GM12864 (cell line): Measurements from ENCODE around the gene WDR45B.

ENCODE experiments used
- DNase-seq: peaks from one replicate; pipeline ENCODE4 v3.0.0-alpha.2; 2011; ENCODE audit warnings: low read depth
- H3K4me3 ChIP-seq: 2 replicates; pipeline ENCODE4 v1.5.1; 2011; ENCODE audit warnings: mild to moderate bottlenecking, low read depth, low read length, control low read depth
- TF ChIP-seq, protein P1 (sequence below): IDR thresholded peaks from 2 replicates; pipeline ENCODE4 v1.5.1; 2011; ENCODE audit warnings: low read depth, mild to moderate bottlenecking, moderate library complexity, low read length, control low read depth, inconsistent platforms; ENCODE audit errors: missing control alignments

WDR45B gene

DNA sequence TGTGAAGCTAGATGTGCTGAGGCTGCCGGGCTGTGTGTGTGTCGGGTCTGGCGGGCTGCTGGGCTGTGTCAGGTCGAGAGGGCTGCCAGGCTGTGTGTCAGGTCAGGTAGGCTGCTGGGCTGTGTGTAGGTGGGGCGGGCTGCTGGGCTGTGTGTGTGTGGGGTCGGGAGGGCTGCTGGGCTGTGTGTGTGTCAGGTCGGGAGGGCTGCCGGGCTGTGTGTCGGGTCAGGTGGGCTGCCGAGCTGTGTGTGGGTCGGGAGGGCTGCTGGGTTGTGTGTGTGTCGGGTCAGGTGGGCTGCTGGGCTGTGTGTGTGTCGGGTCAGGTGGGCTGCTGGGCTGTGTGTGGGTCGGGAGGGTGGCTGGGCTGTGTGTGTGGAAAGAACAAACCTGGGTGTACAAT, 8.6 kb downstream of the WDR45B start:
- DNase-seq, result no peak
- H3K4me3 ChIP-seq, result no peak overlapping the region
- TF ChIP-seq, protein P1, sequence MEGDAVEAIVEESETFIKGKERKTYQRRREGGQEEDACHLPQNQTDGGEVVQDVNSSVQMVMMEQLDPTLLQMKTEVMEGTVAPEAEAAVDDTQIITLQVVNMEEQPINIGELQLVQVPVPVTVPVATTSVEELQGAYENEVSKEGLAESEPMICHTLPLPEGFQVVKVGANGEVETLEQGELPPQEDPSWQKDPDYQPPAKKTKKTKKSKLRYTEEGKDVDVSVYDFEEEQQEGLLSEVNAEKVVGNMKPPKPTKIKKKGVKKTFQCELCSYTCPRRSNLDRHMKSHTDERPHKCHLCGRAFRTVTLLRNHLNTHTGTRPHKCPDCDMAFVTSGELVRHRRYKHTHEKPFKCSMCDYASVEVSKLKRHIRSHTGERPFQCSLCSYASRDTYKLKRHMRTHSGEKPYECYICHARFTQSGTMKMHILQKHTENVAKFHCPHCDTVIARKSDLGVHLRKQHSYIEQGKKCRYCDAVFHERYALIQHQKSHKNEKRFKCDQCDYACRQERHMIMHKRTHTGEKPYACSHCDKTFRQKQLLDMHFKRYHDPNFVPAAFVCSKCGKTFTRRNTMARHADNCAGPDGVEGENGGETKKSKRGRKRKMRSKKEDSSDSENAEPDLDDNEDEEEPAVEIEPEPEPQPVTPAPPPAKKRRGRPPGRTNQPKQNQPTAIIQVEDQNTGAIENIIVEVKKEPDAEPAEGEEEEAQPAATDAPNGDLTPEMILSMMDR, result no peak

DNA sequence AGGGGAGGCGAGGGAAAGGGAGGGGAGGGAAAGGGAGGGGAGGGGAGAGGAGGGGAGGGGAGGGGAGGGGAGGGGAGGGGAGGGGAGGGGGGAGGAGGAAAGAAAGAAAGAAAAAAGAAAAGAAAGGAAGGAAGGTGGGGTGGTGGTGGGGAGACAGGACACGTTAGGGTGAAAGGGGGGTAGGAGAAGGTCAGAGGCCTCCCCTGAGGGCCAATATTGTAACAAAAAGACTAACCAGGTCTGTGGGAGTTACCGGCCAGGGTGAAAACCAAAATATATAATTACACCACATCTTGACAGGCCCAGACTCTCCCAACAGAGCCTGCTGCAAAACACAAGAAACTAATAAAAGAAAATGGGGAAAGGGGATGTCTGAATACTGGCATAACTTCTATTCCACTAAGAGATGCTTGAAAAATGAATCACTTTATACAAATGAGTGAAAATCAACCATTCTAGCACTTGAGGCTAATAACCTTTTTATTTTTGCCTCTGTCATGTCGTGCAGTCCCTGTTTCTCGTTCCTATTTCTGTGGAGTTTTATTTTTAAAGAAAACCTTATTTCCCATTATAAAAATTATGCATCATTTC, 10.0 kb downstream of the WDR45B start:
- TF ChIP-seq, protein P1, result no peak
- DNase-seq, result no peak

DNA sequence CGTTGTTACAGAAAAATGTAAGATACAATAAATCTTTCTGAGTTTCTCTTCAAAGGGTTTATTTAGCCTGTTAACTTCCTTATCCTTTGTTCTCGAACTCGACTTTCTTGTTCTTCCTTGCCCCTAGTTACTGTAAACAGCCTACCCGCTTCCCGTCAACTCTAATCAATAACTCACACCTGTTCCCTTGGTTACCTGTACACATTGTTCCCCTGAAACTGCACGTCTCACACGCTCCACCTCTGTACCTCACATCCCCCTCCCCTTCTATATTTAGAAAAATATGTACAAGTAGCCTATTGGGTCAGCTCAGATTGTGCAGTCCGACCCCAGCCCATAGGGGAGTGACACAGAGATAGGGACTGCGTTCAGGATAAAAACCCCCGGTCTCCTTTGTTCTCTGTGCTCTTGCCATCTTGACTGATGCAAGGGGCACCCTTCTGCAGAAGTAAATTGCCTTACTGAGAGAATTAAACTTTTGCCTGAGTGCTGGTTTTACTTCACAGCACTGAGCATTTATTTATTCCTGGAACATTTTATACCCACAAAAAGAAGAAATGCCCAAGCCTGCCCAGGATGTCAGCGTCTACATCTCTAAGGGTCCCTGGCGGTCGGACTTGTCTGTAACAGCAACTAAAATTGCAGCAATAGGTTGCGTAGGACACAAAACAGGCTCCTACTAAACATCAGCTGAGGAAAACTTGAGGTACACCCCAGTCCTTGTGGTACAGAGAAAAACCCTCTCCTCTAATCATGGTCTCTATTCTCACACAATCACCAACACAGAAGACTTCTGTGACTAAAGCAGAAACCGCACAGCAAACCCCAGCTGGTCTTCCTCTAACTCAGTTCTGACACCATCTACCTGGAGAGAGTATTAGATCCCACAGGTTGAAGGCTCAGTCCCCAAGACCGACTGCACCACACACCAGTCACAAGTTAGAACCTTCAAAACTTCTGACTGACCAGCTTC, 11.3 kb downstream of the WDR45B start:
- TF ChIP-seq, protein P1, result no peak
- DNase-seq, result no peak
- H3K4me3 ChIP-seq, result no peak overlapping the region

More for the DNA sequence above, 10.0 kb downstream of the WDR45B start:
- H3K4me3 ChIP-seq, result no peak overlapping the region

DNA sequence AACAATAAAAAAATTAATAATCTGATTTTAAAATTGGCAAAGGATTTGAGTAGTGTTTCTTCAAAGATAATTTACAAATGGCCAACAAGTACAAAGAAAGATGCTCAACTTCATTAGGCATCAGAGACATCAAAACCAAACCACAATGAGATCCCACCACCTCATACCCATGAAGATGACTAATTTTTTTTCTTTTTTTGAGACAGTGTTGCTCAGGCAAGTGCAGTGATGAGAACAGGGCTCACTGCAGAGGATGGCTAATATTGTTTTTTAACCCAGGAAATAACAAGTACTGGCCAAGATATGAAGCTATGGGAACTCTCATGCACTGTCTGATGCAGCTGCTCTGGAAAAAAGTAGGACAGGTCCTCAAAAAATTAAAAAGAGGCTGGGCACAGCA, 14.9 kb downstream of the WDR45B start:
- no peak for DNase-seq
- no peak overlapping the region for H3K4me3 ChIP-seq
- TF ChIP-seq, protein P1, result no peak

DNA sequence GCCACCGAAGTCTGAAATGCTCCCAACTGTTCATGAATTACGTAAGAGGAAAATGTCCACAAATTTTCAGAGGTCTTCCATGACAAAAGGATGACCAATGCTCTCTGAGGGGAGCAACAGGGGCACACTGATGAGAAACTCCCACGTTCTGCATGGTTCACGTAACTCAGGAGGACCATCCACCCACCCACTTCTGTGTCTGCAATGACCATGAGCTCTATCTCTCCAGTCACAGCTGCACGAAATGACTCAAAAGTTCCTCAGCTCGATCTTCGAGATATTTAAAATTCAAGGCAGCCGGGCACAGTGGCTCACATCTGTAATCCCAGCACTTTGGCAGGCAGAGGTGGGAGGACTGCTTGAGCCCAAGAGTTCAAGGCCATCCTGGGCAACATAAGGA, 15.8 kb downstream of the WDR45B start:
- DNase-seq, result peak; percentile 54
- TF ChIP-seq, protein P1, result no peak

DNA sequence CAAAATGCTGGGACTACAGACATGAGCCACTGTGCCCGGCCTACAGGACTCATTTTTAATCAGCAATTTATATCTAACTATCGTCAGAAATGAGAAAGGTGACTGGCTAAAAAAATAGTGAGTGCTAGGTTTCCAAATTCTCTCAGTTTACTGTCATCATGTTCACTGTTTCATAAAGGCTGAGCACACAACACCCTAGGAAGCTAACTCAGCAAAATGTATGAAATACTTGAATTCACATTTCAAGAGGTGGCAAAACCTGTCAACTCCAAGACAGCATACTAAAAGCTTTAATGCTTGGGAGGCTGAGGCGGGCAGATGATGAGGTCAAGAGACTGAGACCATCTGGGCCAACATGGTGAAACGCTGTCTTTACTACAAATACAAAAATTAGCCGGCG, 16.7 kb downstream of the WDR45B start:
- H3K4me3 ChIP-seq, result no peak overlapping the region
- TF ChIP-seq, protein P1, result no peak
- DNase-seq, result no peak

More for the DNA sequence above, 15.8 kb downstream of the WDR45B start:
- no peak overlapping the region for H3K4me3 ChIP-seq
